ENCODE data around the gene ACAA1. TPM values are rescaled to one million over a fixed set of nuclear protein-coding genes. Genes with fewer than 3 reads are reported as not detected.

ACAA1 gene
- total RNA-seq (2014; rRNA removed; shearing (Covaris generic)) = 14.9 and 15.0 TPM in 2 replicates

- Histone ChIP-seq H3K9me3 (replicated peaks) (no peaks in the 10 kb centered on the region), H3K27ac (peak within 1 kb of the TSS; percentile 36), H3K36me3 (no peaks in the 10 kb centered on the region), H3K4me3 (peak within 1 kb of the TSS; percentile 87), H3K4me1 (no peaks in the 10 kb centered on the region), H3K27me3 (no peaks in the 10 kb centered on the region)
- DNase-seq = peak; percentile 97
Measured at GRCh38 chr3:38136777-38137614, at the start of gene ACAA1. Gene ACAA1 (minus strand): TSS chr3:38137127. CDS start chr3:38137035, 92 bp downstream.

GRCh38 chr3:38177181-38177580 is 40.3 kb upstream of the ACAA1 start:
- H3K36me3 ChIP-seq = no peaks in the 10 kb centered on the region
- H3K27me3 ChIP-seq = no peaks in the 10 kb centered on the region
- no peak overlapping the region for H3K27ac ChIP-seq
- H3K4me3 ChIP-seq = no peak overlapping the region
- DNase-seq = no peak
- H3K4me1 ChIP-seq = no peaks in the 10 kb centered on the region
- H3K9me3 ChIP-seq (replicated peaks) = no peaks in the 10 kb centered on the region

GRCh38 chr3:38173834-38174418 is 37.0 kb upstream of the ACAA1 start:
- no peaks in the 10 kb centered on the region for H3K4me1 ChIP-seq

GRCh38 chr3:38171622-38172021 is 34.7 kb upstream of the ACAA1 start:
- DNase-seq = no peak
- Histone ChIP-seq H3K9me3 (replicated peaks) (no peaks in the 10 kb centered on the region), H3K4me3 (no peak overlapping the region), H3K27me3 (no peaks in the 10 kb centered on the region), H3K27ac (no peak overlapping the region), H3K36me3 (no peaks in the 10 kb centered on the region), H3K4me1 (0 out of 2 replicates have a peak, but pooled peaks cover 2% of the 10 kb centered on the region)

More at GRCh38 chr3:38173834-38174418, 37.0 kb upstream of the ACAA1 start:
- DNase-seq = no peak
- no peaks in the 10 kb centered on the region for H3K9me3 ChIP-seq (replicated peaks)
- no peak overlapping the region for H3K27ac ChIP-seq
- H3K27me3 ChIP-seq = no peaks in the 10 kb centered on the region
- H3K36me3 ChIP-seq = no peaks in the 10 kb centered on the region
- no peak overlapping the region for H3K4me3 ChIP-seq

- H3K36me3 ChIP-seq = no peaks in the 10 kb centered on the region
- H3K4me3 ChIP-seq = no peak overlapping the region
- no peaks in the 10 kb centered on the region for H3K27me3 ChIP-seq
- no peak overlapping the region for H3K27ac ChIP-seq
- H3K9me3 ChIP-seq (replicated peaks) = no peaks in the 10 kb centered on the region
- DNase-seq = peak in 1 of 2 experiments; percentile 13
- H3K4me1 ChIP-seq = 0 out of 2 replicates have a peak, but pooled peaks cover 2% of the 10 kb centered on the region
Measured at GRCh38 chr3:38170722-38171121, 33.8 kb upstream of the ACAA1 start.

GRCh38 chr3:38169027-38169317 is 32.0 kb upstream of the ACAA1 start:
- Histone ChIP-seq H3K9me3 (replicated peaks) (no peaks in the 10 kb centered on the region), H3K4me1 (0 out of 2 replicates have a peak, but pooled peaks cover 2% of the 10 kb centered on the region), H3K27me3 (no peaks in the 10 kb centered on the region), H3K27ac (no peak overlapping the region), H3K36me3 (no peaks in the 10 kb centered on the region), H3K4me3 (no peak overlapping the region)
- no peak for DNase-seq

- H3K36me3 ChIP-seq = no peaks in the 10 kb centered on the region
- no peaks in the 10 kb centered on the region for H3K9me3 ChIP-seq (replicated peaks)
- 0 out of 2 replicates have a peak overlapping the region, but pooled peaks have one; percentile 10 for H3K27ac ChIP-seq
- H3K4me1 ChIP-seq = 0 out of 2 replicates have a peak, but pooled peaks cover 2% of the 10 kb centered on the region
- no peaks in the 10 kb centered on the region for H3K27me3 ChIP-seq
- no peak for DNase-seq
- no peak overlapping the region for H3K4me3 ChIP-seq
Measured at GRCh38 chr3:38168151-38169026, 31.5 kb upstream of the ACAA1 start.

- Histone ChIP-seq H3K4me1 (0 out of 2 replicates have a peak, but pooled peaks cover 2% of the 10 kb centered on the region), H3K27me3 (no peaks in the 10 kb centered on the region), H3K9me3 (replicated peaks) (no peaks in the 10 kb centered on the region), H3K27ac (no peak overlapping the region), H3K4me3 (no peak overlapping the region), H3K36me3 (no peaks in the 10 kb centered on the region)
- no peak for DNase-seq
Measured at GRCh38 chr3:38167591-38167990, 30.7 kb upstream of the ACAA1 start.

GRCh38 chr3:38165722-38166387 is 28.9 kb upstream of the ACAA1 start:
- DNase-seq = peak in 1 of 2 experiments; percentile 44
- H3K4me1 ChIP-seq = 0 out of 2 replicates have a peak, but pooled peaks cover 2% of the 10 kb centered on the region
- no peaks in the 10 kb centered on the region for H3K27me3 ChIP-seq
- H3K9me3 ChIP-seq (replicated peaks) = no peaks in the 10 kb centered on the region
- H3K4me3 ChIP-seq = peak overlapping the region; percentile 95
- H3K27ac ChIP-seq = peak overlapping the region; percentile 98
- no peaks in the 10 kb centered on the region for H3K36me3 ChIP-seq

- DNase-seq = peak; percentile 94 to 98
Measured at GRCh38 chr3:38164952-38165721, 28.2 kb upstream of the ACAA1 start, which contains the start of gene OXSR1. Gene OXSR1 (plus strand): TSS chr3:38165537. CDS start chr3:38165877, 340 bp downstream.

GRCh38 chr3:38164643-38164951 is 27.7 kb upstream of the ACAA1 start:
- H3K4me1 ChIP-seq = 0 out of 2 replicates have a peak, but pooled peaks cover 2% of the 10 kb centered on the region
- H3K27me3 ChIP-seq = no peaks in the 10 kb centered on the region
- no peaks in the 10 kb centered on the region for H3K36me3 ChIP-seq
- H3K9me3 ChIP-seq (replicated peaks) = no peaks in the 10 kb centered on the region
- peak overlapping the region; percentile 95 for H3K4me3 ChIP-seq
- H3K27ac ChIP-seq = peak overlapping the region; percentile 98
- DNase-seq = no peak

More at GRCh38 chr3:38164952-38165721, 28.2 kb upstream of the ACAA1 start, which contains the start of gene OXSR1:
- Histone ChIP-seq H3K4me1 (0 out of 2 replicates have a peak, but pooled peaks cover 2% of the 10 kb centered on the region), H3K27me3 (no peaks in the 10 kb centered on the region), H3K36me3 (no peaks in the 10 kb centered on the region), H3K27ac (peak within 1 kb of the TSS; percentile 98), H3K4me3 (peak within 1 kb of the TSS; percentile 95), H3K9me3 (replicated peaks) (no peaks in the 10 kb centered on the region)

GRCh38 chr3:38163841-38164642 is 27.1 kb upstream of the ACAA1 start:
- H3K27me3 ChIP-seq = no peaks in the 10 kb centered on the region
- peak overlapping the region; percentile 98; the same call in 1 of the 2 replicates for H3K27ac ChIP-seq
- DNase-seq = no peak
- H3K9me3 ChIP-seq (replicated peaks) = no peaks in the 10 kb centered on the region
- 0 out of 2 replicates have a peak, but pooled peaks cover 2% of the 10 kb centered on the region for H3K4me1 ChIP-seq
- H3K4me3 ChIP-seq = peak overlapping the region; percentile 95
- H3K36me3 ChIP-seq = no peaks in the 10 kb centered on the region
